Keratinocyte (primary cell): ENCODE measurements around the gene FAM32A. TPM values are rescaled to one million over a fixed set of nuclear protein-coding genes. Genes with fewer than 3 reads are reported as not detected.

Source experiments
- DNase-seq: peaks from one replicate; pipeline ENCODE4 v3.0.0-alpha.2; 2011; ENCODE audit warnings: low read depth, missing footprints, low spot score
- FAIRE-seq: peaks from 2 replicates; lab custom pipeline; 2011; peaks lifted over from hg19 to GRCh38; lab: Jason Lieb, UNC
- H2AFZ ChIP-seq: 2 replicates; pipeline ENCODE4 v1.6.0; 2012; ENCODE audit warnings: low read length, control low read depth, inconsistent platforms; ENCODE audit not compliant: control insufficient read depth
- H3K27ac ChIP-seq: 2 replicates; pipeline ENCODE4 v1.5.1; 2011; ENCODE audit warnings: low read length; ENCODE audit not compliant: control insufficient read depth, insufficient read depth
- H3K27me3 ChIP-seq: 3 replicates; pipeline ENCODE4 v1.6.0; 2011; ENCODE audit warnings: low read length; ENCODE audit not compliant: control insufficient read depth, insufficient read depth; ENCODE audit errors: extremely low read depth
- H3K36me3 ChIP-seq, 2 experiments: 2 replicates in 1 of 2; 3 replicates in 1 of 2; pipeline ENCODE4 v1.5.1; 2011; ENCODE audit warnings: low read length in 2 of 2, mild to moderate bottlenecking in 1 of 2; ENCODE audit not compliant: control insufficient read depth in 2 of 2, insufficient read depth in 2 of 2; ENCODE audit errors: extremely low read depth in 1 of 2
- H3K4me1 ChIP-seq: 3 replicates; pipeline ENCODE4 v1.5.1; 2011; ENCODE audit warnings: low read length; ENCODE audit not compliant: control insufficient read depth, insufficient read depth; ENCODE audit errors: extremely low read depth
- H3K4me2 ChIP-seq: 3 replicates; pipeline ENCODE4 v1.6.0; 2011; ENCODE audit warnings: low read depth, low read length; ENCODE audit not compliant: control insufficient read depth, insufficient read depth; ENCODE audit errors: extremely low read depth
- H3K4me3 ChIP-seq, 3 experiments: fragments of 200-600 bp in 1 of 3; sonication (generic) in 1 of 3; 2 replicates in 2 of 3; 3 replicates in 1 of 3; pipeline ENCODE4 v1.5.1; 2011 to 2016; ENCODE audit warnings: low read length in 3 of 3, mild to moderate bottlenecking in 3 of 3, control low read depth in 2 of 3, inconsistent platforms in 1 of 3, low read depth in 1 of 3, mixed read lengths in 1 of 3, mixed run types in 1 of 3, moderate library complexity in 1 of 3; ENCODE audit not compliant: control insufficient read depth in 2 of 3, insufficient read depth in 2 of 3; ENCODE audit errors: extremely low read depth in 1 of 3
- H3K79me2 ChIP-seq: 2 replicates; pipeline ENCODE4 v1.6.0; 2012; ENCODE audit warnings: low read length; ENCODE audit not compliant: control insufficient read depth, insufficient read depth
- H3K9ac ChIP-seq: 3 replicates; pipeline ENCODE4 v1.6.0; 2011; ENCODE audit warnings: low read length; ENCODE audit not compliant: control insufficient read depth, insufficient read depth; ENCODE audit errors: extremely low read depth
- H3K9me1 ChIP-seq: 3 replicates; pipeline ENCODE4 v1.6.0; 2011; ENCODE audit warnings: low read length; ENCODE audit not compliant: control insufficient read depth, insufficient read depth; ENCODE audit errors: extremely low read depth
- H3K9me3 ChIP-seq: 2 replicates; pipeline ENCODE4 v1.5.1; 2012; ENCODE audit warnings: low read depth, low read length; ENCODE audit not compliant: control insufficient read depth
- H4K20me1 ChIP-seq: 3 replicates; pipeline ENCODE4 v1.6.0; 2011; ENCODE audit warnings: low read length; ENCODE audit not compliant: control insufficient read depth, insufficient read depth; ENCODE audit errors: extremely low read depth
- CTCF ChIP-seq, 3 experiments: IDR thresholded peaks in 1 of 3; conservative IDR thresholded peaks in 1 of 3; optimal IDR thresholded peaks in 1 of 3; 2 replicates in 2 of 3; 3 replicates in 1 of 3; pipeline versions ENCODE3 to v1.5.1; 2011; ENCODE audit warnings: low read length in 3 of 3, mild to moderate bottlenecking in 3 of 3, moderate library complexity in 2 of 3, control low read depth in 1 of 3, inconsistent platforms in 1 of 3; ENCODE audit not compliant: insufficient read depth in 2 of 3; ENCODE audit errors: extremely low read depth in 1 of 3
- EZH2 ChIP-seq: IDR thresholded peaks from one replicate; pipeline ENCODE4 v1.6.1; 2012; ENCODE audit warnings: inconsistent platforms, mild to moderate bottlenecking, low read length, moderate library complexity
- dilution Hi-C: fragments of 300-500 bp; cut with MboI; formaldehyde crosslinking; loops from one replicate; pipeline ENCODE4 v1.7.0; 2020; ENCODE audit warnings: low sequenced_read_pairs; ENCODE audit not compliant: extremely low pct_ligation_motif_present
- polyA plus RNA-seq, 5 experiments: library from polyadenylated mRNA; depleted of rRNA in 3 of 5; stranded (reverse) in 3 of 5; stranded (forward) in 1 of 5; unstranded in 1 of 5; fragments of >200 nt; gene quantifications; 1 replicate in 1 of 5; 2 replicates in 3 of 5; 3 replicates in 1 of 5; pipeline versions ENCODE4 v1.2.1 to v1.2.3, GENCODE V29; 2011 to 2012; ENCODE audit warnings: missing spikeins in 2 of 5, low read depth in 1 of 5, low replicate concordance in 1 of 5

FAM32A gene
- polyA plus RNA-seq, 1 donor (not counting 4 experiments of a cell fraction or from before 2014, with no cell fraction given) = 105 TPM

GRCh38 chr19:16168465-16169081 is 16.6 kb upstream of the FAM32A start:
- DNase-seq (no peak), FAIRE-seq (no peak)
- TF ChIP-seq EZH2 (no peak), CTCF (optimal IDR thresholded peaks at IDR 0.05 in 1 of 3, IDR thresholded peaks at IDR 0.05 in 1 of 3, conservative IDR thresholded peaks at IDR 0.05 in 1 of 3; ENCODE audit: extremely low read depth in 1 of 3, insufficient read depth in 2 of 3, low read length in 3 of 3) (no peak)
- Histone ChIP-seq H3K9me3 (no peaks in the 10 kb centered on the region), H2AFZ (no peak overlapping the region), H3K9ac (no peak overlapping the region), H3K79me2 (no peaks in the 10 kb centered on the region), H4K20me1 (no peaks in the 10 kb centered on the region), H3K4me2 (no peak overlapping the region), H3K27ac (no peak overlapping the region), H3K4me3 (no peak overlapping the region), H3K27me3 (no peaks in the 10 kb centered on the region), H3K4me1 (no peaks in the 10 kb centered on the region), H3K36me3 (no peaks in the 10 kb centered on the region), H3K9me1 (no peaks in the 10 kb centered on the region)
- dilution Hi-C loops = no loop called here

GRCh38 chr19:16170134-16170533 is 15.1 kb upstream of the FAM32A start:
- Histone ChIP-seq H4K20me1 (no peaks in the 10 kb centered on the region), H3K27ac (no peak overlapping the region), H2AFZ (no peak overlapping the region), H3K36me3 (no peaks in the 10 kb centered on the region), H3K27me3 (no peaks in the 10 kb centered on the region), H3K79me2 (no peaks in the 10 kb centered on the region), H3K4me2 (no peak overlapping the region), H3K4me3 (no peak overlapping the region), H3K4me1 (no peaks in the 10 kb centered on the region), H3K9ac (no peak overlapping the region), H3K9me3 (no peaks in the 10 kb centered on the region), H3K9me1 (no peaks in the 10 kb centered on the region)
- FAIRE-seq (no peak), DNase-seq (no peak)
- no peak for TF ChIP-seq CTCF (optimal IDR thresholded peaks at IDR 0.05 in 1 of 3, IDR thresholded peaks at IDR 0.05 in 1 of 3, conservative IDR thresholded peaks at IDR 0.05 in 1 of 3; ENCODE audit: extremely low read depth in 1 of 3, insufficient read depth in 2 of 3, low read length in 3 of 3)
- TF ChIP-seq EZH2 = no peak
- dilution Hi-C loops = no loop called here
